ENCODE data around the gene PNPLA2.

PNPLA2 gene

DNA sequence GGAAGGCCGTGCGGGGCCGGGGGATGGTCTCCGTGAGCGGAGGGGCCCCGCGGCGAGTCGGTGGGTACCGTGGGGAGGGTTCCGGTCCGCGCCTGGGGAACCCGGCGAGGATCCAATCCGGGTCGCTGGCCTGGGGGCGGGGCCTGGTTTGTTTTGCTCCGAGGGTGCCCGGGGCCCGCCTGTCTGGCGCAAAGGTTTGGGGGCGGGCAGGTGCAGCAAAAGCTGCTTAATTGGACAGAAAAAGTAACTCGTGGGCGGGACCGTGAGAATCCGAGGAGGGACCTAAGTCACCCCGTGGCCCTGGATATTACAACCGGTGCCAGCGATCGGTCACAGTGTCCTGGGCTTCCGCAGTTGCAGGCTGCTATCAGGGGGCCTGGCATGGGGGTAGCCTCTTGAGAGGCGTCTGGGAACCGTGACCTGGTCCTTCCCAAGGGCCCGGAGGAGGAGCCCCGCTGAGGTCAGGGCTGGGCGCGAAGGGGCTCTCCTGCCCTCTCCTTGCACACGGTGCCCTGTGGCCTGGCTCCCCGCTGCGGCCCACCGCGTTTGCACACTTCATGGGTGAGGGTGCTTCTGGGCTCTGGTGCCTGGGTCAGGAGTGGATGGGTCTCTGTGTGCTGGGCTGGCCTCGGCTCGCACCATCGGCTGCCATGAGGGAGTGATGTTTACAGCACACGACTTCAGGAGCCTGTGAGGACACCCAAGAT lies 1.4 kb downstream of the PNPLA2 start:
- peak; percentile 95 to 96 for DNase-seq

DNA sequence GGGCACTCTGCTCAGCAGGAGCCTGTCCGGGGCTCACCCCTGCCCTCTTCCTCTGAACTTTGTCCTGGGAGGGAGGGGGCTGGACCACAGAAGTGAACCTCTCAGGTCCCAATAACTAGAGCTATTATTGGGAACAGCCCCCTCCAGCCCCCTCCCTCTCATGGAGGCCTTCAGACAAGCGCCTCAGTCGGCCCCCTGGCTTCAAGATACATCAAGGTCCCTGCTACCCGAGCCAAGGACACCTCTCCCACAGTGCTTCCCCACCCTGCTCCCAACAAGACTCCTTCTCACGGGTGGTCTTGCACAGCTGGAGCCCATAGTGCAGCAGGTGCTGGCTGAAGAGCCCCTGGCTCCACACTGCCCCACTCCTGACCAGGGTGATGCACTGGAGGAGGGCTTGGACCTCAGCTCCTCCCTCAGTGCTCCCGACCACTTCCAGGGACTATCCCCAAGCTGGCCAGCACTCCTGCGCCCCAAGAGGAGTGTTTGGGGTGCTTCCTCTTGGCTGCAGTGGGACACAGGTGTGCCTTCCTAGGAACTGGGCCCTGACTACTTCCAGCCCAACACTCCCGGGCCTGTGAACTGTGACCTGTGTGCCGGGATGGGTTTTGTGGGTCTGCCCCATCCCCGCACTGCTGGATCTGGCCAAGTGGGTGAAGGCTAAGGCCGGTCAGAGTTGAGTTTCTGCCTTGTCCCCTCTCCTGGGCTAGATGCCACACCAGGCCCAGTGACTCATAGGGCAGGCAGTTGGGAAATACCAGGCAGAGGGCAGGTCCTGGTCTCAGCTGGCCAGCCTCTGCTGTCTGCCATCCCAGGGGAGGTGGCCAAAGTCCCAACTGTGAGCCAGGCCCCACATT lies 2.2 kb downstream of the PNPLA2 start:
- peak in 1 of 2 donors; percentile 58 for DNase-seq

- DNase-seq: peak in 1 of 2 donors; percentile 35
These were observed 3.0 kb downstream of the PNPLA2 start for GRCh38 chr11:821512-822371.

DNA sequence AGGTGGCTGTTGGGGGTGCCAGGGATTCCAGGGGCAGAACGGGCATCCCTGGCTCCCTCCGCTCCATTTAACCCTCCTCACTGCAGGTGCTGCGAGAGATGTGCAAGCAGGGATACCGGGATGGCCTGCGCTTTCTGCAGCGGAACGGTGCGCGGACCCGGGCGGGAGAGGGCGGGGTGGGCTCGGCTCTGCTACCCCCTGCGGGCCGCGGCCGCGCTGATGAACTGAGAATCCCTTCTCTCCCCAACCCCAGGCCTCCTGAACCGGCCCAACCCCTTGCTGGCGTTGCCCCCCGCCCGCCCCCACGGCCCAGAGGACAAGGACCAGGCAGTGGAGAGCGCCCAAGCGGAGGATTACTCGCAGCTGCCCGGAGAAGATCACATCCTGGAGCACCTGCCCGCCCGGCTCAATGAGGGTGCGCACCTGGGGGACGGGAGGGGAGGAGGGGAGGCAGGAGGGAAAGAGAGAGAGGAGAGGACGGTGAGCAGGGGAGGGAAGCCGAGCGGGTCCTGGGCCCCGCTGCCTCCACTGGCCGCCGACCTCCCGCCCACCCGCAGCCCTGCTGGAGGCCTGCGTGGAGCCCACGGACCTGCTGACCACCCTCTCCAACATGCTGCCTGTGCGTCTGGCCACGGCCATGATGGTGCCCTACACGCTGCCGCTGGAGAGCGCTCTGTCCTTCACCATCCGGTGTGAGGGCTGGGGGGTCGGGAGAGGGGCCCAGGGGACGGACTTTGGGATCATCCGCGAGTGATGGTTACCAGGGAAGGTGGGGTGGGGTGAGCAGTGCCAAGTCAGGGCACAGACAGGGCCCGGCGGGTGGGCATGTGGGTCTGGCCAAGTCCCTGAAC lies 5.0 kb downstream of the PNPLA2 start:
- no peak for DNase-seq

- DNase-seq: no peak
These were observed 5.7 kb downstream of the PNPLA2 start for GRCh38 chr11:824292-824880.

- no peak for DNase-seq
These were observed 6.2 kb downstream of the PNPLA2 start for GRCh38 chr11:824942-825341.

DNA sequence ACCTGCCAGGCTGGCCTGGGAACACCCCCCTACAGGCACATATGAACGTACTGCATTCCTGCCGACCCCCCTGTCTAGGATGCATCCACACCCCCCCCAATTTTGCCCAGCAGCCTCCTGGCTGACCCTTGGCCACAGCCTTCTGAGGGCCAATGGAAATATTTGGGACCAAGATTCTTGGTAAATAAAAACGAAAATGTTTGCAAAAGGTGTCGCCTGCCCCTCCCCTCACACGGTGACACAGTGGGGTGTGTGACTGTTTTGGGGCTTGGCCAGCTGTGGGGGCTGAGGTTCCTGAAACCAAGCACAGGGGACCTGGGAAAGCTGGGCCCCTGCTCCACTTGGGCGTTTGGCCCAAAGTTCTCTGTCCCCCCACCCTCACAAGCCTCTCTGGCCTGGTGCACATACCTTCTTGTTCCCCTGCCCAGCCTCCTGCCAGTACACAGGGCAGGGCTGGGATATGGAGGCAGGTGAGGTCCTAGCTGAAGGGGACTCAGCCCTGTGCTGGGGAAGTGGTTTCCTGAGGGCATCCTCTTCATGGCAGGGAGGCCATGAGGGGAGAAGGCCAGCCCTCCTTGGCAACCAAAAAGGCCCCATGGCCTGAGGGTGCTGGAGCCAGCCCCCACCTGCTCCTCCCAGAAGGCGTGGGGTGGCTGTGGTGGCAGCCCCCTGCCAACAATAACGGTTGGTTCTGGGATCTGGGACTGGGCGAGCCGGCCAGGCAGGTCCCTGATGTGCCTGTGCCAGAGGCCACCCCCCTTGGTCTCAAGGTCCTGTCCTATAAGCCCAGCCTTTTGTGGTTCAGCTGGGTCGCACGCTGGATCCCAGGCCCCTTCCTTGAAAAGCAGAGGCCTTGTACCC lies 6.9 kb downstream of the PNPLA2 start:
- no peak for DNase-seq

GRCh38 chr11:826227-826621 lies 7.5 kb downstream of the PNPLA2 start:
- DNase-seq: no peak

GRCh38 chr11:826836-827145 lies 8.1 kb downstream of the PNPLA2 start:
- DNase-seq: no peak

- no peak for DNase-seq
These were observed 8.6 kb downstream of the PNPLA2 start for GRCh38 chr11:827146-827896.

GRCh38 chr11:827897-828192 lies 9.1 kb downstream of the PNPLA2 start, which contains the start of gene CRACR2B:
Gene CRACR2B, plus strand, starts transcription at chr11:827919. Its CDS starts 689 bp downstream, at chr11:828608.
- no peak for DNase-seq

GRCh38 chr11:828506-829175 lies 9.9 kb downstream of the PNPLA2 start:
- no peak for DNase-seq

- no peak for DNase-seq
These were observed 10.6 kb downstream of the PNPLA2 start for GRCh38 chr11:829176-829846.

GRCh38 chr11:829847-830294 lies 11.2 kb downstream of the PNPLA2 start:
- no peak for DNase-seq

GRCh38 chr11:830295-831117 lies 11.8 kb downstream of the PNPLA2 start:
- peak; percentile 55 to 71 for DNase-seq

DNA sequence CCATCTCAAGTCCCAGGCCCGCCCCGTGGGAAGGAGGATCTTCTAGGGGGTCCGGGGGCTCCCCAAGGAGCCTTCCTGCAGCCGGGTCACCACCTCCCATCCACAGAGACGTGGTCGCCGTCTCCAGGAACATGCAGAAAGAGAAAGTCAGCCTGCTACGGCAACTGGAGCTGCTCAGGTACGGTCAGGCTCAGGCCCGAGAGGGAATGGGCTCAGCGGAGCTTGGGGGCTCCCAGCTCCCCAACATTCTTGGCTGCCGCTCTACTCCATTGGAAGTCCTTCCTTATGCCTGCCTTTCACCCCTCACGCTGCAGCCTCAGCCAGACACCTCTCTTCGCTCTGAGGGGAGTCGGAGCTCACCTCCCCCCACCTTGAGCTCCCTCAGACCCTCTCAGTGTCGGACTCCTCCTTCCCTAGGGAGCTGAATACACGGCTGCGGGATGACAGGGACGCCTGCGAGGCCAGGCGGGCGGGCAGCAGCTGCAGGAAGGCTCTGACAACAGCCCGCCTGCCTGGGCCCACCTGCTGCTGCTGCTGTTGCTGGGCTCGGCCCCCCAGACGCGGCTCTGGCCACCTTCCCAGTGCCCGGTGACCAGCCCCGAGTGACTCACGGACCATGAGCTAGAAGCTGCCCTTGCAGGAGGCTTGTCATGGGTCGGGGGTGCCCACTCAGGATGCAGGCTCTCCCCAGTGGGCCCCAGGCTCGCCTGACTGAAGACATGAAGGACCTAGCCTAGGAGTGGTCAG lies 12.6 kb downstream of the PNPLA2 start:
- no peak for DNase-seq

GRCh38 chr11:831961-832528 lies 13.3 kb downstream of the PNPLA2 start:
- DNase-seq: no peak

Data from CD4-positive, alpha-beta T cell treated with Interferon alpha-2 for 1 hour (primary cell).